ENCODE measurements around the gene COX4I1. TPM values are rescaled to one million over a fixed set of nuclear protein-coding genes. Genes with fewer than 3 reads are reported as not detected.

Gene COX4I1
- total and polyA plus RNA-seq, 2 of the 8 experiments (the other 6 are each of a cell fraction or from before 2014, with no cell fraction given): 507 to 707 TPM

GRCh38 chr16:85749771-85750145, 49.7 kb upstream of the COX4I1 start:
- no peaks in the 10 kb centered on the region for H3K79me1 ChIP-seq (ENCODE audit: low read depth, low read length)
- no peak overlapping the region for H3K56ac ChIP-seq (replicated peaks; ENCODE audit: insufficient read length, low read depth, low read length)
- POLR2A ChIA-PET (ENCODE audit: partially characterized antibody): interaction anchor here (0.6 to 1.2 kb wide), 3 partner anchors 41 to 632 kb away, joined by 3 read pairs; no protein-coding TSS in a partner anchor
- H2BK120ac ChIP-seq (replicated peaks; ENCODE audit: low read depth, low read length): no peak overlapping the region
- CTCF ChIA-PET (ENCODE audit: partially characterized antibody): interaction anchor here (1.0 kb wide), 1 partner anchor 10 kb away, joined by 4 read pairs; no protein-coding TSS in a partner anchor
- no peaks in the 10 kb centered on the region for H3K9me3 ChIP-seq (ENCODE audit: insufficient read depth in 2 of 2, low read depth in 1 of 2, low read length in 1 of 2)
- H3K4ac ChIP-seq (replicated peaks; ENCODE audit: insufficient read length, low read depth, low read length): no peak overlapping the region
- peak overlapping the region; percentile 5; the same call in 1 of the 2 replicates for H3K18ac ChIP-seq (ENCODE audit: extremely low read depth, low read length)
- peak overlapping the region; percentile 38 to 71 (median 60); a peak in 7 of 8 replicates for H3K4me3 ChIP-seq (ENCODE audit: extremely low read depth in 1 of 4, insufficient read depth in 2 of 4, low read depth in 3 of 4, low read length in 4 of 4)
- no peak overlapping the region; the same call in 1 of the 2 replicates for H2BK12ac ChIP-seq (ENCODE audit: low read depth, low read length)
- peak overlapping the region; percentile 80 to 83 for H3K4me2 ChIP-seq (ENCODE audit: insufficient read depth in 1 of 2, low read depth in 2 of 2, low read length in 2 of 2)
- H2AFZ ChIP-seq (ENCODE audit: low read length): peak overlapping the region; percentile 43; the same call in 1 of the 2 replicates
- H3K23ac ChIP-seq (ENCODE audit: insufficient read length): no peak overlapping the region
- H2AK5ac ChIP-seq (ENCODE audit: low read depth, low read length): no peak overlapping the region
- H3K36me3 ChIP-seq (ENCODE audit: control insufficient read depth in 2 of 4, insufficient read depth in 4 of 4, low read length in 3 of 4): no peaks in the 10 kb centered on the region
- H3K9ac ChIP-seq (replicated peaks in 1 of 4; ENCODE audit: extremely low read depth in 1 of 4, low read depth in 3 of 4, low read length in 3 of 4): no peak overlapping the region
- H4K20me1 ChIP-seq (replicated peaks in 1 of 2; ENCODE audit: control insufficient read depth in 1 of 2, insufficient read depth in 2 of 2, low read length in 2 of 2): peaks cover 0 to 3% of the 10 kb centered on the region in 2 experiments
- no peak overlapping the region; the same call in 1 of the 2 replicates for H2BK20ac ChIP-seq (ENCODE audit: low read length)
- H3K23me2 ChIP-seq (ENCODE audit: low read depth, low read length): peaks cover 4% of the 10 kb centered on the region; the same call in 1 of the 2 replicates
- H3K4me1 ChIP-seq (replicated peaks in 1 of 4; ENCODE audit: control insufficient read depth in 3 of 4, insufficient read depth in 4 of 4, low read length in 3 of 4): peaks cover 0 to 39% (median 31%) of the 10 kb centered on the region in 4 experiments; a peak in 6 of 7 replicates
- FAIRE-seq (no peak), DNase-seq (ENCODE audit: low read depth in 1 of 2, low spot score in 2 of 2) (no peak)
- no peak overlapping the region for H3K27ac ChIP-seq (ENCODE audit: low read depth, low read length)
- H3K79me2 ChIP-seq (ENCODE audit: control insufficient read depth in 1 of 2, insufficient read depth in 2 of 2, low read length in 2 of 2): no peaks in the 10 kb centered on the region
- H2BK5ac ChIP-seq (ENCODE audit: low read depth, low read length): no peak overlapping the region
- H4K91ac ChIP-seq (replicated peaks; ENCODE audit: insufficient read length, low read length): peak overlapping the region; percentile 31
- 37% methylated on average over 14 of the region's 14 CpGs; no CpG with 5 or more reads in 1 of the 2 experiments for WGBS, 2 experiments (ENCODE audit: extremely low coverage in 1 of 2, insufficient coverage in 1 of 2, insufficient read length in 1 of 2, insufficient replicate concordance in 2 of 2, low coverage in 1 of 2, low lambda C conversion rate in 2 of 2, missing lambda C conversion rate in 1 of 2)
- no peak overlapping the region for H4K5ac ChIP-seq (ENCODE audit: insufficient read length, low read depth, low read length)
- H4K8ac ChIP-seq (ENCODE audit: extremely low read depth, insufficient read depth, low read length): no peak overlapping the region
- H3K14ac ChIP-seq (ENCODE audit: insufficient read length): no peak overlapping the region
- peaks cover 3 to 34% (median 22%) of the 10 kb centered on the region in 4 experiments for H3K27me3 ChIP-seq (replicated peaks in 1 of 4; ENCODE audit: control insufficient read depth in 3 of 4, extremely low read depth in 1 of 4, insufficient read depth in 3 of 4, low read length in 3 of 4)
- no peak overlapping the region; the same call in 1 of the 2 replicates for H2BK15ac ChIP-seq (ENCODE audit: low read length)
- no peak for TF ChIP-seq E2F6 (IDR thresholded peaks at IDR 0.05)
- no peak for TF ChIP-seq EGR1 (IDR thresholded peaks at IDR 0.05; ENCODE audit: borderline replicate concordance, low read depth, low read length)
- no peak for TF ChIP-seq TEAD4 (IDR thresholded peaks at IDR 0.05; ENCODE audit: low read depth, low read length)
